ENCODE data around the gene RABGAP1L.

DNA sequence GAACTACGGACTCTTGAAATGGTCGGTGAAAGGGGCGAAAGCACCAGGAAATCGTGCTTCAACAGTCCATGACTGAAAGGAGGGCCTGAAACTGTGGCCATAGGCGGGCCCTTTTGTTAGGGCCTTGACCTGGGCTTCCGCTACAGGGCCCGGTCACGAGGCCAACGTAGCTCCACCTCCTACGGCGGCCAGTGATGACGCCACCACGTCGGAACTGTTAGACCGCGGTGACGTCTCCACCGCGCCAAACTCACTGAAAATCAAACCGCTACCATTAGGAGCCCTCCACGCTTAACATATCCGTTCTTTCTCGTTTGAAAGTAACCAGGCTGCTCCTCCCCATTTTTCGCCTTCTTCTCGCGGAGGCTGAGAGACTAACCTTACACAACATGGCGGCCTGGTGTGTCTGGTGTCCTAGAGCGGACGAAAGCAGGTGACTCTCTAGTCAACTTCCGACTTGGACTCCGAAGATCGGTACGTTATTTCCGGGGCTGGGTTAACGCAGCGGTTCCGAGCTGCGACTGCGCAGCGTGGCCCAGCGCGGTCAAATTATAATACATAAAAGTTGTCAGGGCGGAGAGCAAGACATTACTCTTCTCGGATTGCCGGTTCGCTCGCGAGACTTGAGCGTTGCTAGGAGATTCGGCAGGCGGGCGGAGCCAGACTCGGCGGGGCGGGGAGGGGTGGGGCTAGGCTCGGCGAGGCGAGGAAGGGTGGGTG, 840.1 kb downstream of the RABGAP1L start:
- TF ChIP-seq CTCF (IDR thresholded peaks at IDR 0.05) (no peak), POLR2A (IDR thresholded peaks at IDR 0.05) (peak in 1 of 2 donors; percentile 95)

Data from lower leg skin (tissue), 3 donors.